Measurements from ENCODE around the gene PRM2. TPM values are rescaled to one million over a fixed set of nuclear protein-coding genes. Genes with fewer than 3 reads are reported as not detected.

The PRM2 gene
- total RNA-seq, 1 experiment from 2014 or later = not detected

GRCh38 chr16:11273721-11274324 is 2.5 kb downstream of the PRM2 start:
- no peak overlapping the region for H2BK120ac ChIP-seq (ENCODE audit: low read depth, low read length, poor library complexity, severe bottlenecking)
- H3K9me3 ChIP-seq (ENCODE audit: control insufficient read depth, low read depth, low read length) = no peaks in the 10 kb centered on the region
- H3K79me1 ChIP-seq (ENCODE audit: insufficient read depth, low read depth, low read length, poor library complexity, severe bottlenecking) = no peaks in the 10 kb centered on the region
- Mint-ChIP-seq H3K27ac (no peak overlapping the region), H3K27me3 (ENCODE audit: low read depth) (peaks cover 2% of the 10 kb centered on the region), H3K4me1 (peaks cover 6 to 10% of the 10 kb centered on the region in 2 experiments), H3K9me3 (peaks cover 0 to 7% of the 10 kb centered on the region in 2 experiments; a peak in 3 of 5 replicates), H3K36me3 (ENCODE audit: insufficient read depth in 1 of 3, low read depth in 3 of 3) (no peaks in the 10 kb centered on the region), H3K4me3 (no peak overlapping the region)
- no peak overlapping the region for H2BK20ac ChIP-seq (ENCODE audit: low read depth, low read length, poor library complexity, severe bottlenecking)
- no peak overlapping the region for H2AFZ ChIP-seq (ENCODE audit: low read length)
- no peak overlapping the region for H2BK5ac ChIP-seq (ENCODE audit: insufficient read length, low read length)
- no peak overlapping the region for H2AK5ac ChIP-seq (ENCODE audit: insufficient read length, low read length)
- no peak overlapping the region for H3K23ac ChIP-seq (ENCODE audit: insufficient read length, low read depth, low read length)
- H3K4me2 ChIP-seq (ENCODE audit: insufficient read depth, insufficient read length, low read length) = no peak overlapping the region
- H3K79me2 ChIP-seq (ENCODE audit: insufficient read depth, low read length) = no peaks in the 10 kb centered on the region
- no peaks in the 10 kb centered on the region for H3K23me2 ChIP-seq (ENCODE audit: insufficient read length, low read depth, low read length, poor library complexity, severe bottlenecking)
- H4K5ac ChIP-seq (ENCODE audit: insufficient read length, low read depth, low read length) = no peak overlapping the region
- TF ChIP-seq, protein P1, sequence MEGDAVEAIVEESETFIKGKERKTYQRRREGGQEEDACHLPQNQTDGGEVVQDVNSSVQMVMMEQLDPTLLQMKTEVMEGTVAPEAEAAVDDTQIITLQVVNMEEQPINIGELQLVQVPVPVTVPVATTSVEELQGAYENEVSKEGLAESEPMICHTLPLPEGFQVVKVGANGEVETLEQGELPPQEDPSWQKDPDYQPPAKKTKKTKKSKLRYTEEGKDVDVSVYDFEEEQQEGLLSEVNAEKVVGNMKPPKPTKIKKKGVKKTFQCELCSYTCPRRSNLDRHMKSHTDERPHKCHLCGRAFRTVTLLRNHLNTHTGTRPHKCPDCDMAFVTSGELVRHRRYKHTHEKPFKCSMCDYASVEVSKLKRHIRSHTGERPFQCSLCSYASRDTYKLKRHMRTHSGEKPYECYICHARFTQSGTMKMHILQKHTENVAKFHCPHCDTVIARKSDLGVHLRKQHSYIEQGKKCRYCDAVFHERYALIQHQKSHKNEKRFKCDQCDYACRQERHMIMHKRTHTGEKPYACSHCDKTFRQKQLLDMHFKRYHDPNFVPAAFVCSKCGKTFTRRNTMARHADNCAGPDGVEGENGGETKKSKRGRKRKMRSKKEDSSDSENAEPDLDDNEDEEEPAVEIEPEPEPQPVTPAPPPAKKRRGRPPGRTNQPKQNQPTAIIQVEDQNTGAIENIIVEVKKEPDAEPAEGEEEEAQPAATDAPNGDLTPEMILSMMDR (conservative IDR thresholded peaks at IDR 0.05) = no peak
- no peak overlapping the region for H3K56ac ChIP-seq (ENCODE audit: insufficient read length, low read depth, low read length)
- H3K18ac ChIP-seq (ENCODE audit: insufficient read length, low read depth, low read length) = no peak overlapping the region
- H4K91ac ChIP-seq (ENCODE audit: insufficient read length, low read depth, low read length) = no peak overlapping the region
- H2BK12ac ChIP-seq (ENCODE audit: insufficient read length, low read depth, low read length) = no peak overlapping the region
- H4K20me1 ChIP-seq (ENCODE audit: control insufficient read depth, insufficient read depth, insufficient read length) = no peaks in the 10 kb centered on the region
- H3K14ac ChIP-seq (ENCODE audit: insufficient read depth, low read length) = no peak overlapping the region
- no peaks in the 10 kb centered on the region for H3K4me1 ChIP-seq (ENCODE audit: insufficient read depth, low read length)
- no peak overlapping the region for H3K9ac ChIP-seq (ENCODE audit: extremely low read depth, insufficient read length, low read length)
- no CpG with 5 or more reads among the region's 3 CpGs for WGBS (ENCODE audit: extremely low coverage, insufficient read length, low lambda C conversion rate)
- no peak overlapping the region for H3T11ph ChIP-seq (ENCODE audit: low read length)
- DNase-seq = no peak
- H3K4ac ChIP-seq (ENCODE audit: low read depth, low read length) = no peak overlapping the region
- no peaks in the 10 kb centered on the region for H3K27me3 ChIP-seq (ENCODE audit: insufficient read depth, low read length)
- H4K8ac ChIP-seq (replicated peaks; ENCODE audit: insufficient read length, low read depth, low read length) = no peak overlapping the region
- H2BK15ac ChIP-seq (ENCODE audit: low read depth, low read length) = no peak overlapping the region; the same call in 1 of the 2 replicates
- no peak overlapping the region for H3K27ac ChIP-seq (ENCODE audit: insufficient read length, low read depth, low read length)

All from H9 (cell line).